Left lung (tissue), 10 donors: Measurements from ENCODE around the gene WNT5B. TPM values are rescaled to one million over a fixed set of nuclear protein-coding genes. Genes with fewer than 3 reads are reported as not detected.

Source experiments
- ATAC-seq: fragments of 200-7000 bp; cut with Tn5 transposase; one replicate; pipeline ENCODE4 v1.9.1; 2020; ENCODE audit warnings: moderate library complexity
- DNase-seq, 4 donors: peaks; one replicate each; pipeline ENCODE4 v3.0.0-alpha.2; 2013 to 2020
- H3K27ac ChIP-seq, 2 donors: fragments of 200-600 bp; sonication (generic) in 1 of 2; one replicate each; pipeline versions ENCODE4 v1.5.0 to v1.8.0; 2020 to 2021
- H3K27me3 ChIP-seq, 2 donors: fragments of 200-600 bp; sonication (generic) in 1 of 2; one replicate each; pipeline versions ENCODE4 v1.5.0 to v1.8.0; 2020 to 2021
- H3K36me3 ChIP-seq, 2 donors: fragments of 200-600 bp; sonication (generic) in 1 of 2; one replicate each; pipeline versions ENCODE4 v1.5.0 to v1.8.0; 2020 to 2021
- H3K4me1 ChIP-seq, 2 donors: fragments of 200-600 bp; one replicate each; pipeline ENCODE4 v1.8.0; 2021
- H3K4me3 ChIP-seq, 2 donors: fragments of 200-600 bp; sonication (generic) in 1 of 2; one replicate each; pipeline versions ENCODE4 v1.5.0 to v1.8.0; 2020 to 2021; ENCODE audit warnings: mild to moderate bottlenecking in 1 of 2
- H3K9me3 ChIP-seq, 2 donors: fragments of 200-600 bp; sonication (generic) in 1 of 2; one replicate each; pipeline versions ENCODE4 v1.5.0 to v1.8.0; 2020 to 2021
- intact Hi-C, 2 donors: fragments of 100-400 bp; cut with DNase I; formaldehyde crosslinking; loops; one replicate each; pipeline versions ENCODE4 v1.11.2 to v1.14.2; 2022
- polyA plus RNA-seq, 6 donors: library from polyadenylated mRNA; unstranded; fragments of 120-200 nt; gene quantifications; one replicate each; pipeline ENCODE4 v1.2.1, GENCODE V29; 2013; ENCODE audit not compliant: insufficient read length in 6 of 6
- total RNA-seq, 2 donors: library from RNA; stranded (reverse); fragmentation: NEBNext Ultra II Directional; extraction: Animal tissue kit (Norgen Biotek cat#: 25700); gene quantifications; one replicate each; pipeline ENCODE4 v1.2.1, GENCODE V29; 2021
- TF ChIP-seq, protein P1 (sequence below), 2 donors: fragments of 200-600 bp; sonication (generic) in 1 of 2; IDR thresholded peaks; one replicate each; pipeline versions ENCODE4 v1.5.0 to v1.8.0; 2021; ENCODE audit warnings: antibody characterized with exemption in 2 of 2
- donor health status: DM: no; HTN: yes; CAD: no.
- donor health status: DM: no; HTN: no; CAD: no.

WNT5B gene
- total and polyA plus RNA-seq, 8 donors = 3.3 to 8.8 (median 6.7) TPM

- no peak overlapping the region for H3K27ac ChIP-seq
- no peak overlapping the region for H3K4me3 ChIP-seq
- TF ChIP-seq, protein P1, sequence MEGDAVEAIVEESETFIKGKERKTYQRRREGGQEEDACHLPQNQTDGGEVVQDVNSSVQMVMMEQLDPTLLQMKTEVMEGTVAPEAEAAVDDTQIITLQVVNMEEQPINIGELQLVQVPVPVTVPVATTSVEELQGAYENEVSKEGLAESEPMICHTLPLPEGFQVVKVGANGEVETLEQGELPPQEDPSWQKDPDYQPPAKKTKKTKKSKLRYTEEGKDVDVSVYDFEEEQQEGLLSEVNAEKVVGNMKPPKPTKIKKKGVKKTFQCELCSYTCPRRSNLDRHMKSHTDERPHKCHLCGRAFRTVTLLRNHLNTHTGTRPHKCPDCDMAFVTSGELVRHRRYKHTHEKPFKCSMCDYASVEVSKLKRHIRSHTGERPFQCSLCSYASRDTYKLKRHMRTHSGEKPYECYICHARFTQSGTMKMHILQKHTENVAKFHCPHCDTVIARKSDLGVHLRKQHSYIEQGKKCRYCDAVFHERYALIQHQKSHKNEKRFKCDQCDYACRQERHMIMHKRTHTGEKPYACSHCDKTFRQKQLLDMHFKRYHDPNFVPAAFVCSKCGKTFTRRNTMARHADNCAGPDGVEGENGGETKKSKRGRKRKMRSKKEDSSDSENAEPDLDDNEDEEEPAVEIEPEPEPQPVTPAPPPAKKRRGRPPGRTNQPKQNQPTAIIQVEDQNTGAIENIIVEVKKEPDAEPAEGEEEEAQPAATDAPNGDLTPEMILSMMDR (IDR thresholded peaks at IDR 0.05) = no peak
- peaks cover 0 to 31% of the 10 kb centered on the region in 2 donors for H3K4me1 ChIP-seq
- DNase-seq (no peak), ATAC-seq (peak; percentile 33)
- H3K27me3 ChIP-seq = no peaks in the 10 kb centered on the region
- intact Hi-C loops = no loop called here
- no peaks in the 10 kb centered on the region for H3K36me3 ChIP-seq
- no peaks in the 10 kb centered on the region for H3K9me3 ChIP-seq
These were observed 41.6 kb downstream of the WNT5B start for GRCh38 chr12:1670358-1671268.

DNA sequence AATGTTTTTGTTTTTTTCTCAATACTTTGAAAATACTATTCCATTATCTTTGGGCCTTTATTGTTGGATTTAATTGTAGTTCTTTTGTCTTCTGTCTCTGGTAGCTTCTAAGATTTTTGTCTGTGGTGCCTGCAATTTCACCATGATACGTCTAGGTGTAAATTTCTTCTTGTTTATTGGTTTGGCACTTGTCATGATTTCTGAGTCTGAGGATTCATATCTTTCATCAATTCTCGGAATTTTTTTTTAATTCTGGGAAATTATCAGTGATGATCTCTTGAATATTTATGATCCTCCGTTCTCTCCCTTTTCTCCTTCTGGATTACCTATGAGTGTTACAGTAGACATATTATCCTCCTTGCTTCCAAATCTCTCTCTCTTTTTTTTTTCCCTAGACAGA lies 47.0 kb downstream of the WNT5B start:
- TF ChIP-seq, protein P1 (IDR thresholded peaks at IDR 0.05) = no peak
- no peaks in the 10 kb centered on the region for H3K9me3 ChIP-seq
- DNase-seq (no peak), ATAC-seq (no peak)
- intact Hi-C loops = no loop called here
- no peaks in the 10 kb centered on the region for H3K27me3 ChIP-seq
- no peak overlapping the region for H3K27ac ChIP-seq
- peaks cover 0 to 5% of the 10 kb centered on the region in 2 donors for H3K4me1 ChIP-seq
- H3K4me3 ChIP-seq = no peak overlapping the region
- no peaks in the 10 kb centered on the region for H3K36me3 ChIP-seq

DNA sequence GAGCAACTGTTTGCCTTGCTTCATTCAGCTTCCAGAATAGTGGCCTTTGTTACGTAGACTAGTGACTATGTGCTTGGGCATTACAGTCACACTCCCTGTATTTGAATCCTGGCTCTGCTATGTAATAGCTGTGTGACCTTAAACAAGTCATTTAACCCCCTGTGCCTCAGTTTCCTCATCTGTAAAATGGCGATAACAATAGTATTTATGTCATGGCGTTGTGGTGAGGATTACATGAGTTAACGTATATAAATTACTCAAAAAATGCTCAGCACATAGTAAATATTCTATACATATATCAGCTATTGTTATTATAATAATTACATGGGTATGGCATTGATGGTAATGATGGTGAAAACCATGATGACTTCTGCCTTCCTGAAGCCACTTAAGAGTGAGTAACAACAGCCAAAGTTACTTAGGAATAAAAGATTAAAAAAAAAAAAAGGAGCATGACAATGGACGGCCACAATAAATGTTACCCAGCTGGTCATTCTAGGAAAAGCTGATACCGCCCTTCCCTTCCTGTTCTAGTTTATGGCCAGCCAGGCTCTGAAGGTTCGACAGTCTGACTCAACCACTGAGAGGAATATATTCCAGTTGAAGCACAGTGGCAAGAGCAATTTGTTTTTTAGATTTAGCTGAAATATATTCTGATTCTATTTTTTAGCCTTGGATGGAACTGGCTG lies 51.9 kb downstream of the WNT5B start:
- peak overlapping the region; percentile 48 to 57 for H3K27ac ChIP-seq
- intact Hi-C loops = no loop called here
- H3K9me3 ChIP-seq = no peaks in the 10 kb centered on the region
- H3K4me1 ChIP-seq = peaks cover 0 to 5% of the 10 kb centered on the region in 2 donors
- no peaks in the 10 kb centered on the region for H3K36me3 ChIP-seq
- DNase-seq (no peak), ATAC-seq (peak; percentile 40)
- TF ChIP-seq, protein P1 (IDR thresholded peaks at IDR 0.05) = no peak
- H3K4me3 ChIP-seq = no peak overlapping the region
- no peaks in the 10 kb centered on the region for H3K27me3 ChIP-seq

DNA sequence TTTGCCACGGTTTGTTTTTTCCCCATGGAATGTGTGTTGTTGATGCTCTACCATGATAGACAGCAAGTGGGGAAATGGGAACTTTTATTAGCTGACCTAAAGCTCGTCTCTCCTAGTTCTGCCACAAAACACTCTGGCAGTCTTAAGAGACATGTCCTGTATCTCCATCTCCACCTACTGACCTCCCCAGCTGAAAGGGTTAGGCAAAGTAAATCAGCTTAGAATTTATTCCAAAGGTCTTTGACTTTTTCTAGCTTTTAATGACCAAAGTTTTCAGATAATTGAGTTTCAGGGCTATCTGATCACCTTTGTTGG lies 52.4 kb downstream of the WNT5B start:
- Histone ChIP-seq H3K27me3 (no peaks in the 10 kb centered on the region), H3K4me3 (no peak overlapping the region), H3K27ac (peak overlapping the region; percentile 48 to 57), H3K36me3 (no peaks in the 10 kb centered on the region), H3K9me3 (no peaks in the 10 kb centered on the region), H3K4me1 (peaks cover 0 to 5% of the 10 kb centered on the region in 2 donors)
- no peak for ATAC-seq
- TF ChIP-seq, protein P1 (IDR thresholded peaks at IDR 0.05) = no peak
- DNase-seq = no peak
- intact Hi-C loops = no loop called here

GRCh38 chr12:1688086-1688710 lies 59.2 kb downstream of the WNT5B start:
- H3K4me3 ChIP-seq = no peak overlapping the region
- H3K27me3 ChIP-seq = no peaks in the 10 kb centered on the region
- intact Hi-C loops = no loop called here
- no peaks in the 10 kb centered on the region for H3K9me3 ChIP-seq
- no peak overlapping the region for H3K27ac ChIP-seq
- TF ChIP-seq, protein P1 (IDR thresholded peaks at IDR 0.05) = no peak
- DNase-seq (no peak), ATAC-seq (no peak)
- H3K4me1 ChIP-seq = peaks cover 5 to 24% of the 10 kb centered on the region in 2 donors
- no peaks in the 10 kb centered on the region for H3K36me3 ChIP-seq
